ENCODE measurements around the gene SEPTIN5. TPM values are rescaled to one million over a fixed set of nuclear protein-coding genes. Genes with fewer than 3 reads are reported as not detected.

SEPTIN5 gene
- total RNA-seq, 1 donor from 2014 or later: 1.3 TPM

DNA sequence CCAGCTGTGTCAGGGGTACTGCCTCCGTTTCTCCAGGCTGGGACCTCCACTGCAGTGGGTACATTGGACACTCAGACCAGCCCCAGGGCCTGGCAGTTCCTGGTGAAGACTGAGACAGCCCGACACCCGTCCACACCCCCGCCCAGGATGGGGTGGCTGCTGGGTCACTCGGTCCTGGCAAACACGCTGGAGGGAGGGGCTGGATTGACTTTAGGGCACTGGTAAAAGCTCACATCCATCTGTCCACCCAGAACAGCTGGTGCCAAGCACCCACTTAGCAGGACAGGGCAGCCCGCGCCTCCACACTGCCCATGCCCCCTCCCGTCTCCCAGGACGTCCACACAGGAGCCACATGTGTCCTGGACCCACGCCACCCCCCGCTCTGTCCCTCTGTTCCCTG, 35.6 kb downstream of the SEPTIN5 start:
- no peaks in the 10 kb centered on the region for H3K4me1 Mint-ChIP-seq (ENCODE audit: low read depth)
- no peak overlapping the region for H3K27ac Mint-ChIP-seq
- no peaks in the 10 kb centered on the region for H3K36me3 Mint-ChIP-seq (ENCODE audit: low read depth)
- no peak overlapping the region for H3K4me3 Mint-ChIP-seq
- intact Hi-C loops (cut with micrococcal nuclease): no loop called here
- H3K9me3 Mint-ChIP-seq: no peaks in the 10 kb centered on the region
- no peak for DNase-seq (ENCODE audit: low spot score)
- peaks cover 20% of the 10 kb centered on the region for H3K27me3 Mint-ChIP-seq (ENCODE audit: insufficient read depth)

DNA sequence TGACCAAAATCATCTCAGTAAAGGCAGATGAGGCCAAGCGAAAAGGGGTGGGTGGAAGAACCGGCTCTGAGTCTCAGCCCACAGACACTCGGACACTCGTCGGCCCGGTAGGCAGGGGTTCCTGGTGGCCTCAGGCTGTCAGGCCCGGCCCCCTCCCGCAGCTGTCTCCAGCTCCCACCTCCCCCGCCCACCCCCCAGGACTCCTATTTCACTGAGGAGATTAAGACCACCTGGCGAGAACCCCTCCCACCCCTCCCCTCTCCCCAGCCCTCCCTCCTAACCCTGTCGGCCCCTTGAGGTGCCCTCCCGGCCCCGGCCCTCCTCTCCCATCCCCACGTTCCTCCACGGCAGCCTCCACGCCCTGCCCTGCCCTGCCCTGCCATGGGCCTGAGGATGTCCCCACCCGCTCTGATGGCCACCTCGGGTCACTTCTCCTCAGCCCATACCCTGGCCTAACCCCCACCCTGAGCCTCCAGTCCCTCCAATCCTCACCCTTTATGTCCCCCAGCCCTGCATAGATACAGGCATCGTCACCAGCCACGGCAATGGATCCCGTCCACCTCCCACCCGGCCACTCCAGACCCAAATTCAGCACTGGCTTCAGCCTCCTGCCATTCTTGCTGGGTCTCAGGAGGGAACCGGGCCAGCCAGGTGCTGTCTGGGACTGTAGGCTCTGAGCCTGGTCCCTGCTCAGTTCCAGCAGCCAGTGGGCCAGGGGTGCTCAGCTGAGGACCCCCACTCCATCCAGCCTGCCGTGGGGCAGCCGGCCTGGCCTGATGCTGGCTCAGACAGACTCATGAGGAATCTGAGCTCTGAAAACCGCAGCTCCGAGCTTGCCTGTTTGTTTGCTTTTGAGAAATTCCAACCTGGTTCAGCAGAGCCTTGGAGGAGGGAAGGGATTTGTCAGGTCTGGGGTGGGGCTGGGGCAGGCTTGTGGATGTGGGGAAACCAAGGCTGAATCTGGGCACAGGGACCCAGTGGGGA, 36.5 kb downstream of the SEPTIN5 start:
- Mint-ChIP-seq H3K36me3 (ENCODE audit: low read depth) (no peaks in the 10 kb centered on the region), H3K4me1 (ENCODE audit: low read depth) (no peaks in the 10 kb centered on the region), H3K27me3 (ENCODE audit: insufficient read depth) (peaks cover 23% of the 10 kb centered on the region), H3K27ac (no peak overlapping the region), H3K9me3 (no peaks in the 10 kb centered on the region), H3K4me3 (no peak overlapping the region)
- DNase-seq (ENCODE audit: low spot score): no peak
- intact Hi-C loops (cut with micrococcal nuclease): no loop called here

DNA sequence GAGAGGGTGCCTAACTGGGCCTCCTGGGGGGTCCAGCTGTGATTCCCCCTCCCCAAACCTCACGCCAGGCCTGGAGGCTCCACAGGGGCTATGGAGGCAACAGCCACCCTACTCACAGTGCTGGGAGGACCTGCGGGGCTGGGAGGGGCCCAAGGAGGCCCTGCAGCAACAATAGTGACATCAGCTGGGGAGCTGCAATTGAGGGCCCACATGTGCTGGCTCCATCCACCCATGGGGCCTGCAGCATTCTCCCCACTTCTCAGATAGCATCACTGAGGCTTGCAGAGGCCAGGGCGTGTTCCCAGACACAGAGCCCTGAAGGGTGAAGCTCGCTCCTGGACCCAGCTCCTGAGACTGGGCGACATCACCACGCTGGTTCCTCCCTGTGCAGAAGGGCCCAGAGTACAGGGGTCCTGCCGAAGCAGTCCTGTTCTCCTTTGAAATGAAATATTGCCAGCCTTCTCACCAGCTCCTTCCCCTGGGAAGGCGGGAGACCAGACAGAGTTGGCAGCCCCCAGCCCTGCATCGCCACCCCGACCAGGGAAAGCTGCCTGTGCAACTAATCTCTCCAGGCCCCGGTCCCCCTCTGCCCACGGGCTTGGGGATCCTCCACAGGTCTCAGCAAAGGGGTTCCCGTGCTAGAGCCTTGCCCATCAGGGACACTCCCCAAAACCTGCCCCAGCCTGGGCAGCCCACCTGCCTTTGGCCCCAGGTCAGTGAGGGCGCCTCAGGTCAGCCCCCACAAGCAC, 37.4 kb downstream of the SEPTIN5 start:
- Mint-ChIP-seq H3K27ac (no peak overlapping the region), H3K4me1 (ENCODE audit: low read depth) (no peaks in the 10 kb centered on the region), H3K27me3 (ENCODE audit: insufficient read depth) (peaks cover 29% of the 10 kb centered on the region), H3K36me3 (ENCODE audit: low read depth) (no peaks in the 10 kb centered on the region), H3K4me3 (no peak overlapping the region), H3K9me3 (no peaks in the 10 kb centered on the region)
- DNase-seq (ENCODE audit: low spot score): no peak
- intact Hi-C loops (cut with micrococcal nuclease): no loop called here

DNA sequence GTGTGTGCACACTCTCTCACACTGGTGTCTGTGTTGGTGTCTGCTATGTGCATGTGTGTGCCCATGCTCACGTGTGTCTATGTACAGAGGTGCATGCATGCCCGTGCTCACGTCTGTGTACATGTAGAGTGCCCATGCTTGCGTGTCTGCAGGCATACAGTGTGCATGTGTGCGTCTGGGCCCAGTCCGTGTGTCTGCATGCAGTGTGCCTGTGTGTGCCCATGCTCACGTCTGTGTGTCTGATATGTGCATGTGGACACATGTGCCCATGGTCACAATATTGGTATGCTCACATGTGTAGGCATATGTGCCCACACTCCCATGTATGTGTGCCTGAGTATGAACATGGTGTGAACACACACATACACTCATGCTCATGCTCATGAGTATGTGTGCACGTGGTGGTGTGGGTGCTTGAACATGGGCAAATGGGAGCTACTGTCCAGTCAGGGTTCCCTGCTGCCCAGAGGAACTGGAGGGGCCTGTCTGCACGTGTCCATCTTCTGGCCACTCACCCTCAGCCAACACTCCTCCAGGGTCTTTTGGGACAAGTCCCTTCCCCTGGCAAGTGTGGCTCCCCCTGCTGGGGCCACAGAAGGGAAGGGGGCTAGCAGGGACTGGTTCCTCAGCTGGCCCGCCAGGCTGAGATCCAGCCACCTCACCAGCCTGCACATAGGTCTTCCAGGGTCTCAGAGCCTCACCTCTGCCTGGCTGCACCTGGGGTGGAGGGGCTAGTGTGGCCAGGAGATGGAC, 39.0 kb downstream of the SEPTIN5 start:
- H3K27ac Mint-ChIP-seq: no peak overlapping the region
- DNase-seq (ENCODE audit: low spot score): no peak
- peaks cover 7% of the 10 kb centered on the region for H3K4me1 Mint-ChIP-seq (ENCODE audit: low read depth)
- no peaks in the 10 kb centered on the region for H3K9me3 Mint-ChIP-seq
- intact Hi-C loops (cut with micrococcal nuclease): no loop called here
- peaks cover 41% of the 10 kb centered on the region for H3K27me3 Mint-ChIP-seq (ENCODE audit: insufficient read depth)
- no peaks in the 10 kb centered on the region for H3K36me3 Mint-ChIP-seq (ENCODE audit: low read depth)
- no peak overlapping the region for H3K4me3 Mint-ChIP-seq

DNA sequence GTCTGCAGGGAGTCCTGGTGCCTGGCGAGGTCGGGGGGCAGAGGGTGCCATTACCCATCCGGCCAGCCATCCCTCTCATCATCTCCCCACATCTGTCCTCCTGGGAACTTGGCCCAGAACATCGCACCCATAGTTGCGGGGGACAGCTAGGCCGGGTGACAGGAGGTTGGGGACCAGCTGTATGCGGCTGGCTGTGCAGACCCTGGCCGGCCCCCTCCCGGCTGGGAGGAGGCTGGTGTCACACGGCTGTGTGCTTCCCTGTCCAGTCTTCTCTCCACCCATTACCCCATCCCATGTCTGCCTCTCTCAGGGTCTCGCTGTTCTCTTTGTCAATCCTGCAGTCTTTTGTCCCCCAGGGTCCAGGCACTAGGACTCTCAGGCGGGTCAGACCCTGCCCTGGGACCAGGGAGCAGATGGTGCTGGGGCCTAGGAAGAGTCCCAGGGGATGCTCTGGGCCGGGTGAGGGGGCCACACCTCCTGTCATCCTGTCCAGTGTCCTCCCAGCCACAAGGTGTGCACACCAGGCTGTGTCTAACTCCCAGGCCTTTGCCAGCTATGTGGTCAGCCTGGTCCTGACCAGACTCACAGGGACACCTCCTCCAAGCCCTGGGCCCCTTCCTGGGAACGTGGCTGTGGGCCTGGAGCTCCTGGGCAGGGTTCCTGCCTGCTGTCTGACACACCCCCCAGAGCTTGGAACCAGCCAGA, 39.8 kb downstream of the SEPTIN5 start:
- H3K27ac Mint-ChIP-seq: no peak overlapping the region
- no peaks in the 10 kb centered on the region for H3K9me3 Mint-ChIP-seq
- peaks cover 7% of the 10 kb centered on the region for H3K4me1 Mint-ChIP-seq (ENCODE audit: low read depth)
- no peak overlapping the region for H3K4me3 Mint-ChIP-seq
- no peak for DNase-seq (ENCODE audit: low spot score)
- H3K27me3 Mint-ChIP-seq (ENCODE audit: insufficient read depth): peaks cover 46% of the 10 kb centered on the region
- intact Hi-C loops (cut with micrococcal nuclease): no loop called here
- H3K36me3 Mint-ChIP-seq (ENCODE audit: low read depth): no peaks in the 10 kb centered on the region

DNA sequence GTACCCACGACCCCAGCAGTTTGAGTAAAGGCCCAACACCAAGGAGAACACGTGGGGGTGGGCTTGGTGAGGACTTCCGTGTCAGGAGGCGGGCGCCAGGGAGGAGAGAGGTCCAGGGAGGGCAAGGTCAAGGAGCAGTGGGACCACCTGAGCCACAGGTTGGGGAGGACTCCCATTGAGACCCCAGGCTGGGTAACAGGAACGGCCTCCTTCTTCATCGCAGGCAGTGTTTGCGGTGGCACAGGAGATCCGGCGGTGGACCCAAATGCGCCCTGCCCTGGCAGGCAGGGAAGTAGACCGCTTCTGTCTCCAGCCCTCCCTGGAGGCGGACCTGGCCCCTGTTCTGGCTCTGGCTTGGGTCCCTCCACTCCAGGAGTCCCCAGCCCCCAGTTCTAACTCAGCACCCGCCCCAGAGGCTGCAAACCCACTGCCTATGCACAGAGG, 40.4 kb downstream of the SEPTIN5 start:
- H3K9me3 Mint-ChIP-seq: no peaks in the 10 kb centered on the region
- intact Hi-C loops (cut with micrococcal nuclease): loop anchor here (5.0 kb wide), 1 partner anchor 138 kb away; no protein-coding TSS in a partner anchor
- peaks cover 50% of the 10 kb centered on the region for H3K27me3 Mint-ChIP-seq (ENCODE audit: insufficient read depth)
- no peak overlapping the region for H3K4me3 Mint-ChIP-seq
- DNase-seq (ENCODE audit: low spot score): no peak
- peaks cover 10% of the 10 kb centered on the region for H3K4me1 Mint-ChIP-seq (ENCODE audit: low read depth)
- no peak overlapping the region for H3K27ac Mint-ChIP-seq
- no peaks in the 10 kb centered on the region for H3K36me3 Mint-ChIP-seq (ENCODE audit: low read depth)

DNA sequence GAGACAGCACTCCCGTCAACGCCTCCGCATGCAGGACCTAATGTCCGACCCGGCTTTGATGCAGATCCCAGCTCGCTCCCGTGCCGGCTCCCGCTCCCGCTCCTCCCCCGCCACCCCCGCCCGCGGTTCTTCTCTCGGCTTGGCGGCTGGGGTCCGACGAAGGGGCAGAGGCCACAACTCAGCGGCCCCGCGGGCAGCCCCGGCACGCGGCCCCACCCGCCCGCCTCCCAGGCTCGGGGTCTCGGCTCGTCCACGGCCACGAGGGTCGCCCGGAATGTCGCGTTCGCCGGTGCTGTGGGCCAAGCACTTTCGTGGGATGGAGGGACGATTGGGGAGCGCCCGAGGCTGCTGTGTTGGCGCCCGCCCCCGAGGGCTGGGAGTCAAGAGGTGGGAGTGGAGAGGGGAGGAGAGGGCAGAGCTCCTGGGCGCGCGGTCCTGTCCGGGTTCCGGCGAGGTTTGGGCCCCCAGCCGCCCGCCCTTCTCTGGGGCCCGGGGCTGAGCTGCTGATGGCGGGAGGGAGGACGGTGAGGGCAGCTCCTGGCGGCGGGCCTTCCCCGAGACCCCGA, 40.9 kb downstream of the SEPTIN5 start:
- Mint-ChIP-seq H3K4me1 (ENCODE audit: low read depth) (peaks cover 15% of the 10 kb centered on the region), H3K27ac (no peak overlapping the region), H3K36me3 (ENCODE audit: low read depth) (peaks cover 3% of the 10 kb centered on the region), H3K27me3 (ENCODE audit: insufficient read depth) (peaks cover 55% of the 10 kb centered on the region), H3K9me3 (no peaks in the 10 kb centered on the region), H3K4me3 (no peak overlapping the region)
- intact Hi-C loops (cut with micrococcal nuclease): loop anchor here (5.0 kb wide), 1 partner anchor 137 kb away; no protein-coding TSS in a partner anchor
- no peak for DNase-seq (ENCODE audit: low spot score)

DNA sequence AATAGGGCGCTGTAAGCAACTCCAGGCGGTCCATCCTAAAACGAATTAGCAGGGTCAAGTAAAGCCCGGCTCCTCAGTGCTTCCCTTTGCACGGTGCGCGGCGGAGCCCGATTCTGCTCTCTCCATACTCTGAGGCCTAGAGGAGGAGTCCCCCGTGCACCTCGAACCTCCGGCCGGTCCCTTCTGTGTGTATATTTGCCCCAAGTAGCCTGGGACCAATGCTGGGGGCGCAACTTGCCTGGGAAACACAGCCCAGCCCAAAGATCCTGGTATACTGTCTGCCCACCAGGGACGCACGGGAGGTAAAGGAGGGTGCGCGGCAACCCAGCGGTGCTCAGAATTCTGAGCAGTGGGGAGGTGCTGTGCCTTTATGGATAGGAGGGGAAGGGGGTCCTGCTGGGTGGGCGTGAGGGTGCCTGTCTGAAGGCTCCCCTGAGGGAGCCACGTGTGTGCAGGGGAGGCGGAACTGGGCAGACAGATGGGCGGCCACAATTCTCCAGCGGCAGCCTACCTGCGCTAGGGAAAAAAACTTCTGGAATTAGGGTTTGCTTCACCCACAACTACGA, 41.5 kb downstream of the SEPTIN5 start:
- Mint-ChIP-seq H3K4me1 (ENCODE audit: low read depth) (peaks cover 17% of the 10 kb centered on the region), H3K9me3 (no peaks in the 10 kb centered on the region), H3K36me3 (ENCODE audit: low read depth) (peaks cover 4% of the 10 kb centered on the region), H3K27me3 (ENCODE audit: insufficient read depth) (peaks cover 55% of the 10 kb centered on the region), H3K4me3 (no peak overlapping the region), H3K27ac (no peak overlapping the region)
- intact Hi-C loops (cut with micrococcal nuclease): loop anchor here (1.0 to 5.0 kb wide), 3 partner anchors 10 to 154 kb away; no protein-coding TSS in a partner anchor
- no peak for DNase-seq (ENCODE audit: low spot score)

DNA sequence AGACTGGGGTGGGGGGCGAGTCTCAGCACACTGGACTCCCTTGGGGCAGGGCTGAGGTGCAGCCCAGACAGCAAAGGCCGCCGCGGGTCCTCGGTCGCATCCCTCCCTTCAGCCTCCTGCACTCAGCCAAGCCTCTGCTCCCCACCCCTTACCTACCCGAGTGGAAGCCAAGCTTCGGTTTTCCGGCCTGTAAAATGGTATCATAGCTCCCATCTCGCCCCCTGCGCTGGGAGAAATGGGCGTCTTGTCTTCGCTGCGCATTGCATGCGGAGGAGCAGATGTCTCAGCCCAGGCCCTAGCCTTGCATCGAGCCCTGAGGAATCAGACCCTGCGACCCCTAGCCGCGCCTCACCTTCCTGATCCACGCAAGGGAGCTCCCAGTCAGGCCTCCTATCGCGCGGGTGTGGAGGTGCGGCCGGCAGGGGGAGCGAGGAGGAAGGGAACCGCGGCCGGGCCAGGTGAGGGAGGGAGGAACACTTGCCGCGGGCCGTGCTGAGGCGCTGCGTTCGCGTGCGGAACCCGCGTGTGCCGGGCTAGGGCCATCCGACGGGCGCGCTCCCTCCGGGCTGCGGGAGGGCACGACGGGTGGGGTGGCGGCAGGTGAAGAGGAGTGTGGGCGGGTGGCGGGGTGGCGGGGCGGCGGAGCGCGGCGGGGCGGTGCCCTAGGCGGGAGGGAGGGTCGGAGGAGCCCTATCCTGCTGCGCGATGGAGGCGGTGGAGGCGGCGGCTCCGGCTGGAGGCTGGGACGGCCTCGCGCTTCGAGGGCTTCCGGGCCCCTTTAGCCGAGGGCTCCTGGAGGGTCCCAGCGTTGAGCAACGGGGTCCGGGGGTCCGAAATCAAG, 42.2 kb downstream of the SEPTIN5 start:
- Mint-ChIP-seq H3K9me3 (no peaks in the 10 kb centered on the region), H3K27ac (no peak overlapping the region), H3K27me3 (ENCODE audit: insufficient read depth) (peaks cover 56% of the 10 kb centered on the region), H3K4me3 (peak overlapping the region; percentile 2), H3K4me1 (ENCODE audit: low read depth) (peaks cover 17% of the 10 kb centered on the region), H3K36me3 (ENCODE audit: low read depth) (peaks cover 4% of the 10 kb centered on the region)
- DNase-seq (ENCODE audit: low spot score): peak; percentile 61
- intact Hi-C loops (cut with micrococcal nuclease): loop anchor here (1.0 to 5.0 kb wide), 3 partner anchors 10 to 154 kb away; no protein-coding TSS in a partner anchor

DNA sequence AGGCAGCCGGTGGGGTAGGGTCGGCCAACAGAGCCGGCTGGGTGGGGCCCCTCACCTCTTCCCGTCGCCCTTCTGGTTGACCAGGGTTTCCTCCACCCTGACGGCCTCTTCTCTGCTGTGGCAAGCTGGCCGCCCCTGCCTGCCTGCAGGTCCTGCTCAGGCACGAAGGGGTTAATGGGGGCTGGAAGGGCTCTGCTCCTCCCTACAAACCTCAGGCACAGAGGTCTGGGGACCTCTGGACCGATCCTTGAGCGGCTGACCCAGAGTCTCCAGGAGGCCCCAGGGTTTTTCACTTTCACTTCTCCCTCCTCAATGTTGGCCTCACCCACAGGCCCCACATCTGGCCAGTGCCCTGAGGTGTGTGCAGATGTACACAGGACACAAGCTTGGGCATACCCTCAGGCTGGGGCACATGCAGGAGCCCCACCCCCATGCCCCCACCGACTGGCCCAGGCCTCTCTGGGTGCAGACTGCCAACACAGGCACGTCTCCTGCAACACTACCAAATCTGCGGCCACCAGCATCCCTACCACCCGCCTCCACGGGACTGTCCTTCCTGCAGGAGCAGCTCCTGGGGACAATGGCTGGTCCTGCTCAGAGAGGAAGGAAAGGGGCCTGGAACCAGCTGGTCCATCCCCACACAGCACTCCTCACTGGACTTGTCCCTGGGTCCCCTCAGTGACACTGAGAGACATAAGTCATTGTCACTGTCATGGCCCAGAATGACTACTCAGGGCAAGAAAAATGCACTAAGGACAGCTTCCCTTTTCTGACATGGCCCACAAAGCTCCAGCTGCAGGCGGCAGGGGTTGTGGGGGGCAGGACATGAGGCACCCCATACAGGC, 43.1 kb downstream of the SEPTIN5 start:
- Mint-ChIP-seq H3K27me3 (ENCODE audit: insufficient read depth) (peaks cover 60% of the 10 kb centered on the region), H3K27ac (no peak overlapping the region), H3K9me3 (no peaks in the 10 kb centered on the region), H3K36me3 (ENCODE audit: low read depth) (peaks cover 4% of the 10 kb centered on the region), H3K4me1 (ENCODE audit: low read depth) (peaks cover 17% of the 10 kb centered on the region), H3K4me3 (peak overlapping the region; percentile 68)
- intact Hi-C loops (cut with micrococcal nuclease): loop anchor here (5.0 kb wide), 1 partner anchor 135 kb away; no protein-coding TSS in a partner anchor
- DNase-seq (ENCODE audit: low spot score): no peak
